ENCODE data around the gene MATR3.
"Not testable (repeated sequence)": the region's sequence is repeated elsewhere in the genome, so short reads cannot be mapped to it uniquely, and the experiment has no call there.

The MATR3 gene

GRCh38 chr5:139343476-139343875 lies 49.9 kb downstream of the MATR3 start:
- Histone ChIP-seq H3K27me3 (ENCODE audit: control insufficient read depth, insufficient read depth, low read length, poor library complexity, severe bottlenecking) (peaks cover 3% of the 10 kb centered on the region), H3K27ac (ENCODE audit: insufficient read depth, low read depth, low read length, poor library complexity, severe bottlenecking) (no peak overlapping the region), H3K9me3 (ENCODE audit: control insufficient read depth, low read length) (no peaks in the 10 kb centered on the region), H3K4me1 (ENCODE audit: control insufficient read depth, insufficient read depth, low read length) (peaks cover 8% of the 10 kb centered on the region), H3K36me3 (ENCODE audit: control insufficient read depth, insufficient read depth, low read length) (peaks cover 12% of the 10 kb centered on the region), H3K4me3 (ENCODE audit: insufficient read depth, low read depth, low read length) (peak overlapping the region; percentile 87)
- 88 to 93% methylated on average over 9 of the region's 9 CpGs for WGBS, 2 experiments

GRCh38 chr5:139344177-139344576 lies 50.6 kb downstream of the MATR3 start:
- Histone ChIP-seq H3K4me1 (ENCODE audit: control insufficient read depth, insufficient read depth, low read length) (peaks cover 8% of the 10 kb centered on the region), H3K27me3 (ENCODE audit: control insufficient read depth, insufficient read depth, low read length, poor library complexity, severe bottlenecking) (peaks cover 3% of the 10 kb centered on the region), H3K36me3 (ENCODE audit: control insufficient read depth, insufficient read depth, low read length) (peaks cover 12% of the 10 kb centered on the region), H3K4me3 (ENCODE audit: insufficient read depth, low read depth, low read length) (no peak overlapping the region), H3K27ac (ENCODE audit: insufficient read depth, low read depth, low read length, poor library complexity, severe bottlenecking) (no peak overlapping the region), H3K9me3 (ENCODE audit: control insufficient read depth, low read length) (no peaks in the 10 kb centered on the region)
- 98 to 100% methylated on average over 2 of the region's 2 CpGs for WGBS, 2 experiments

GRCh38 chr5:139345442-139345841 lies 51.9 kb downstream of the MATR3 start:
- 96 to 97% methylated on average over 8 of the region's 8 CpGs for WGBS, 2 experiments
- H3K27ac ChIP-seq (ENCODE audit: insufficient read depth, low read depth, low read length, poor library complexity, severe bottlenecking); H3K27me3 ChIP-seq (ENCODE audit: control insufficient read depth, insufficient read depth, low read length, poor library complexity, severe bottlenecking); H3K9me3 ChIP-seq (ENCODE audit: control insufficient read depth, low read length); H3K4me3 ChIP-seq (ENCODE audit: insufficient read depth, low read depth, low read length); H3K4me1 ChIP-seq (ENCODE audit: control insufficient read depth, insufficient read depth, low read length): not testable (repeated sequence)
- peaks cover 12% of the 10 kb centered on the region for H3K36me3 ChIP-seq (ENCODE audit: control insufficient read depth, insufficient read depth, low read length)

GRCh38 chr5:139347863-139348262 lies 54.3 kb downstream of the MATR3 start:
- not testable (repeated sequence) for H3K27me3 ChIP-seq (ENCODE audit: control insufficient read depth, insufficient read depth, low read length, poor library complexity, severe bottlenecking); H3K4me3 ChIP-seq (ENCODE audit: insufficient read depth, low read depth, low read length); H3K4me1 ChIP-seq (ENCODE audit: control insufficient read depth, insufficient read depth, low read length); H3K27ac ChIP-seq (ENCODE audit: insufficient read depth, low read depth, low read length, poor library complexity, severe bottlenecking); H3K9me3 ChIP-seq (ENCODE audit: control insufficient read depth, low read length)
- WGBS, 2 experiments = 92 to 94% methylated on average over 8 of the region's 9 CpGs
- peaks cover 12% of the 10 kb centered on the region for H3K36me3 ChIP-seq (ENCODE audit: control insufficient read depth, insufficient read depth, low read length)

- H3K36me3 ChIP-seq (ENCODE audit: control insufficient read depth, insufficient read depth, low read length) = peaks cover 4% of the 10 kb centered on the region
- no peak overlapping the region for H3K27ac ChIP-seq (ENCODE audit: insufficient read depth, low read depth, low read length, poor library complexity, severe bottlenecking)
- no peaks in the 10 kb centered on the region for H3K4me1 ChIP-seq (ENCODE audit: control insufficient read depth, insufficient read depth, low read length)
- H3K4me3 ChIP-seq (ENCODE audit: insufficient read depth, low read depth, low read length) = no peak overlapping the region
- no peaks in the 10 kb centered on the region for H3K9me3 ChIP-seq (ENCODE audit: control insufficient read depth, low read length)
- 98% methylated on average over 3 of the region's 3 CpGs for WGBS, 2 experiments
- no peaks in the 10 kb centered on the region for H3K27me3 ChIP-seq (ENCODE audit: control insufficient read depth, insufficient read depth, low read length, poor library complexity, severe bottlenecking)
These were observed 60.6 kb downstream of the MATR3 start for GRCh38 chr5:139354186-139354585.

- not testable (repeated sequence) for H3K4me3 ChIP-seq (ENCODE audit: insufficient read depth, low read depth, low read length); H3K9me3 ChIP-seq (ENCODE audit: control insufficient read depth, low read length); H3K27me3 ChIP-seq (ENCODE audit: control insufficient read depth, insufficient read depth, low read length, poor library complexity, severe bottlenecking); H3K4me1 ChIP-seq (ENCODE audit: control insufficient read depth, insufficient read depth, low read length); H3K36me3 ChIP-seq (ENCODE audit: control insufficient read depth, insufficient read depth, low read length); H3K27ac ChIP-seq (ENCODE audit: insufficient read depth, low read depth, low read length, poor library complexity, severe bottlenecking)
- 95% methylated on average over 8 of the region's 8 CpGs for WGBS, 2 experiments
These were observed 62.4 kb downstream of the MATR3 start for GRCh38 chr5:139355900-139356299.

- Histone ChIP-seq H3K27me3 (ENCODE audit: control insufficient read depth, insufficient read depth, low read length, poor library complexity, severe bottlenecking) (no peaks in the 10 kb centered on the region), H3K9me3 (ENCODE audit: control insufficient read depth, low read length) (no peaks in the 10 kb centered on the region), H3K27ac (ENCODE audit: insufficient read depth, low read depth, low read length, poor library complexity, severe bottlenecking) (no peak overlapping the region), H3K4me3 (ENCODE audit: insufficient read depth, low read depth, low read length) (no peak overlapping the region), H3K36me3 (ENCODE audit: control insufficient read depth, insufficient read depth, low read length) (peaks cover 6% of the 10 kb centered on the region), H3K4me1 (ENCODE audit: control insufficient read depth, insufficient read depth, low read length) (no peaks in the 10 kb centered on the region)
These were observed 64.5 kb downstream of the MATR3 start for GRCh38 chr5:139358064-139358463.

GRCh38 chr5:139360384-139360783 lies 66.8 kb downstream of the MATR3 start:
- Histone ChIP-seq H3K9me3 (ENCODE audit: control insufficient read depth, low read length) (no peaks in the 10 kb centered on the region), H3K4me3 (ENCODE audit: insufficient read depth, low read depth, low read length) (no peak overlapping the region), H3K36me3 (ENCODE audit: control insufficient read depth, insufficient read depth, low read length) (peaks cover 21% of the 10 kb centered on the region), H3K27ac (ENCODE audit: insufficient read depth, low read depth, low read length, poor library complexity, severe bottlenecking) (no peak overlapping the region), H3K4me1 (ENCODE audit: control insufficient read depth, insufficient read depth, low read length) (no peaks in the 10 kb centered on the region), H3K27me3 (ENCODE audit: control insufficient read depth, insufficient read depth, low read length, poor library complexity, severe bottlenecking) (no peaks in the 10 kb centered on the region)
- WGBS, 2 experiments = 86 to 95% methylated on average over 4 of the region's 4 CpGs

- Histone ChIP-seq H3K27me3 (ENCODE audit: control insufficient read depth, insufficient read depth, low read length, poor library complexity, severe bottlenecking) (no peaks in the 10 kb centered on the region), H3K4me3 (ENCODE audit: insufficient read depth, low read depth, low read length) (no peak overlapping the region), H3K4me1 (ENCODE audit: control insufficient read depth, insufficient read depth, low read length) (no peaks in the 10 kb centered on the region), H3K27ac (ENCODE audit: insufficient read depth, low read depth, low read length, poor library complexity, severe bottlenecking) (no peak overlapping the region), H3K9me3 (ENCODE audit: control insufficient read depth, low read length) (no peaks in the 10 kb centered on the region), H3K36me3 (ENCODE audit: control insufficient read depth, insufficient read depth, low read length) (peaks cover 36% of the 10 kb centered on the region)
- 93 to 97% methylated on average over 6 of the region's 6 CpGs for WGBS, 2 experiments
These were observed 68.4 kb downstream of the MATR3 start for GRCh38 chr5:139361835-139362429.

- no peak overlapping the region for H3K4me3 ChIP-seq (ENCODE audit: insufficient read depth, low read depth, low read length)
- WGBS, 2 experiments = 96 to 97% methylated on average over 2 of the region's 2 CpGs
- H3K9me3 ChIP-seq (ENCODE audit: control insufficient read depth, low read length) = no peaks in the 10 kb centered on the region
- H3K27ac ChIP-seq (ENCODE audit: insufficient read depth, low read depth, low read length, poor library complexity, severe bottlenecking) = no peak overlapping the region
- H3K27me3 ChIP-seq (ENCODE audit: control insufficient read depth, insufficient read depth, low read length, poor library complexity, severe bottlenecking) = no peaks in the 10 kb centered on the region
- peaks cover 43% of the 10 kb centered on the region for H3K36me3 ChIP-seq (ENCODE audit: control insufficient read depth, insufficient read depth, low read length)
- no peaks in the 10 kb centered on the region for H3K4me1 ChIP-seq (ENCODE audit: control insufficient read depth, insufficient read depth, low read length)
These were observed 70.4 kb downstream of the MATR3 start for GRCh38 chr5:139363937-139364336.

GRCh38 chr5:139364466-139364865 lies 70.9 kb downstream of the MATR3 start:
- WGBS, 2 experiments = 98 to 100% methylated on average over 2 of the region's 2 CpGs
- Histone ChIP-seq H3K9me3 (ENCODE audit: control insufficient read depth, low read length) (no peaks in the 10 kb centered on the region), H3K4me3 (ENCODE audit: insufficient read depth, low read depth, low read length) (no peak overlapping the region), H3K4me1 (ENCODE audit: control insufficient read depth, insufficient read depth, low read length) (no peaks in the 10 kb centered on the region), H3K27ac (ENCODE audit: insufficient read depth, low read depth, low read length, poor library complexity, severe bottlenecking) (no peak overlapping the region), H3K36me3 (ENCODE audit: control insufficient read depth, insufficient read depth, low read length) (peaks cover 43% of the 10 kb centered on the region), H3K27me3 (ENCODE audit: control insufficient read depth, insufficient read depth, low read length, poor library complexity, severe bottlenecking) (no peaks in the 10 kb centered on the region)

Data from ectodermal cell (in vitro differentiated cells).